GM19463 (cell line): ENCODE measurements around the gene TMEM117.

Experiments used
- ATAC-seq: cut with Tn5 transposase; IDR thresholded peaks from one replicate; pipeline ENCODE4 v1.9.1; 2021; ENCODE audit warnings: mild to moderate bottlenecking, moderate library complexity; ENCODE audit not compliant: unreplicated experiment

Gene TMEM117

GRCh38 chr12:43883748-43884147 lies 47.9 kb downstream of the TMEM117 start:
- no peak for ATAC-seq

GRCh38 chr12:43884683-43885410 lies 49.0 kb downstream of the TMEM117 start:
- no peak for ATAC-seq

DNA sequence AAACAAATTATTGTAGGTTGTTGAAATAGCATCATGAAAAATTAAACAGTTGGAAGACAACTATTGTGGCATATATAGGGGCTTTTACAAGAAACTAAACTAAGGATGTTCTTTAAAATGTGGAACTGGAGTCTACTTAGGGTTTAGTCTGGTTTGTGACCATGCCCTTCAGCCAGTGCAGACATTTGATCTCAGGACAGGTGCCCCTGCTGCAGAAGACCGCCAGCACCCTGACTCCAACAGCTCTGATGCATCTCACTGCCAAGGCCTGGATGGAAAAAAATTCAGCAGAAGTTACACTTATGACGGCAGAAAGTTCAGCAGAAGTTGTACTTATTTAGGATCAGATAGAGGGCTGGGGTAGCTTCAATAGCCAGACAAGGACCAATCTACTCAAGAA lies 51.5 kb downstream of the TMEM117 start:
- no peak for ATAC-seq

DNA sequence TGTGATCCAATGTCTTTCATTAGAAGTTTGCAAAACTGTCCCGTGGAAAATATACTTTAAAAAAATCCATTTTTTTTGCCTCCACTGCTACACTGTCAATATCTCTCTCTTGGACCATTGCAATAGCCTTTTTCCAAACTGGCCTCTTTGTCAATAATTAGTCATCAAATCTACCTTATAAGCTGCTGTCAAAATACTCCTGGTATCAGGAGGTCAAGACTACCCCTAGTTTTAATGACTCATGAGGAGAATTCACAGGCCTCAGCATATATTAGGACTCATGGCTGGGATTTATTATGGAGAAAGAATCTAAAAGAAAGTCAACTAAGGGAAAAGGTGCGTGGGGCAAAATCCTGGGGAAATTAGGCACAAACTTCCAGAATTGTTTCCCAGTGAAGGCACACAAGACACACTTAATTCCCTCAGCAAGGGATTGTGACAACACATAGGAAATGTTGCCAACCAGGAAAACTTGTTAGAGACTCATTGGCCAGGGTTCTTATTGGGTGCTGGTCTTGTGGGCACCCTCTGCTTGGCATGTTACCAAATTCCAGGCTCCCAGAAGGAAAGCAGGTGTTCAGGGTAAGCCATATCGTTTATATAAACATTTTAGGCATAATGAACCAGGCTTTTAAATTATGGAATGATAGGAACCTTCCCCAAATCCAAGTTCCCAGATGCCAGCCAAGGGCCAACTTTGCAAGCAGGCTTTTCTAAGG lies 56.1 kb downstream of the TMEM117 start:
- ATAC-seq, result no peak

DNA sequence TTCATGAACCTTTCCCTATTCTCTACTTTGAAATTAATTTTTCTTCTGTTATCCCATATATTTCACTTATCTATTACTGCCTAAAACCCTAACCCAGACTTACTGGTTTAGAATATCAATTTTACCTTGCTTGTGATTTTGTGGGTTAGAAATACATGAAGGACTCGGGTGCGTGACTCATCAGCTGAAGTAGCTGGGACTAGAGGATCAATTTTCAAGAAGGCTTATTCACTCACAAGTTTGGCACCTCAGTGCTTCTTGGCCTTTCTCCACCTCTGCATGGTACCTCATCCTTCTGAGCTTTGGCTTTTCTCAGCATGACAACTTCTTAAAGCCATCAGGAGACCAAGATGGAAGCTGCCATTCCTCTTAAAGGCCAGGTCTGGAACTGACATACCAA lies 57.8 kb downstream of the TMEM117 start:
- no peak for ATAC-seq

- no peak for ATAC-seq
These were observed 59.8 kb downstream of the TMEM117 start for GRCh38 chr12:43895580-43896206.

DNA sequence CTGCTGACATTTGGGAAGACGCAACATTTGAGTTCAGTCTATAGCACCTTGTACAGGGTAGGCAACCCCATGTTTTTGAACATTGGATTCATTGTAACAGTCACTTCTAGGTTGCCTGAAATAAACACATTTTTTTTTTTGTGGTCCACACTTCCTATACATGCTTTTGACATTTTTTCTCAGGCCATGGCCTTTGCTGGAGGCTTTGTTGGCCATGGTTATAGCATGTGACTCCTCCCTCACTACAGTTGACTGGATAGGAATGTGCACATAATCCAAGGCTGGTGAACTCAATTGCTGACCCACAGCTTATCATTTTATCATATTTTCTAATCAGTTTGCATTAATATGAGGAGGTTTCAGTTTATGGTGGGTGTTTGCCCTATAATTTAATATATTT lies 60.6 kb downstream of the TMEM117 start:
- ATAC-seq, result no peak

DNA sequence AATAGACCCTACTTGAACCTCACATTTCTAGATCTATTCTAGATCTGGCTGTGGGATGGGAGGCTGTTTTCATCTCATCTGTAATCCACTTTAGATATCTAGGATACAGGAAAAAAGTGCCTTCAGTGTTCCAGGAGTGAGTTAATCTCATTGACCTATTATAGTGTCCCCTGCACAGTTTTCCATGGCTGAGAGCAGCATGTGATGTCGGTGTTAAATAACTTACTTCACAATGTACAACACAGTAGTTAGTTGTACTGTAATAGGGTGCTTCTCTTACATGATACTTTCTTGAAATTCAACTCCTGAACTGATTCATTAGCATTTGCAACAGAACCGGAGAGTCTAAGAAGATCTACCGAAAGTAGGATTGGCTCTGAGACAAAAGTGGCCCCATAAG lies 62.6 kb downstream of the TMEM117 start:
- ATAC-seq, result no peak

DNA sequence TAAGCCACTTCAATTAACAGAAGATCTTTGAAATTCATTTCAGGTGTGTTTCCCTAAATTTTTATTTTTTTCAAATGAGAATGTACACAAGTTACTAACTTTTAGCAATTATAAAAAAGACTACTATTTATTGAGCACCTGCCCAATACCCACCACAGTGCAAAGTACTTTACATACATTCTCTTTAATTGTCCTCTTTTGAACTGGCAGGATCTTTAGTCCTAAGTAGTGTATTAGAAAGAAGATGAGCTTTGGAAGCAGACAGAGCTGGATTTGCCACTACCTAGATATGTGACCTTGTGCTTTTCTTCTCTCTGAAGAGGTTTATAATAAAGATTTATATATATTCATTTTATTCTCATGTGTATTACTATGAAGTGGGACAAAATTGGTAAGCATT lies 63.7 kb downstream of the TMEM117 start:
- ATAC-seq, result no peak

GRCh38 chr12:43903686-43904085 lies 67.8 kb downstream of the TMEM117 start:
- ATAC-seq, result no peak

DNA sequence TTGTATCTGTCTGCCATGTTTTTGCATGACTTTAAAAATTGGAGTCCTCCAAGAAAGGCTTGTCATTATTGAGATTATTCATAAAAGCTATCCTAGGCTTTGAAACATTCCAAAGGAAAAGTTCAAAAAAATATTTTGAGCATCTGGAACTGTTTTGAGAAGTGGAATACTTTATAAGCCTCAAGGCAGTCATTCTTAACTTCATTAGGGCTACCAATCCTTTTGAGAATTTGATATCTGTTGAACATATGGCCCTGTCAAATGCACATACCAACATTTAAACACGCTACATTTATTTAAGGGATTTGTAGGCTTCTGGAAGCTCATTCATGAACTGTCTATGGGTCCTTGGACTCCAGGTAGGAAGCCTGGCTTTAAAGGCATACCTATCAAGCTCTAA lies 77.0 kb downstream of the TMEM117 start:
- no peak for ATAC-seq

DNA sequence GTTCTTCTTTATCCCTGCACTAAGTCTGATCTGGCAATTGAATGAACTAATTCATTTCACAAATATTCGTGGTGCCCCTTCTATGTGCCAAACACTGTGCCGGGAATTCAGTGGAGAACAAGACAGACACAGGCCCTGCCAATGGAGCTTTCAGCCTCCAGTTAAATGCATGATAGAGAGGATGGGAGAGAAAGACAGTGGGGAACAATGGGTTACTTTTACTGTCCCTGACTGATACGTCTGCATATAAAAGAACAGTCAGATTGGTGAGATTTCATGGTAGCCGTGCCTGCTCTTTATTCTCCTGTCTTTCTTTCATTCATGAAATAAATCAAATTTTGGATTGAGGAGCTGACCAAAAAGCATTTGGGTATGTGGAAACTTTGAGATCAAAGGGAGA lies 78.5 kb downstream of the TMEM117 start:
- no peak for ATAC-seq

DNA sequence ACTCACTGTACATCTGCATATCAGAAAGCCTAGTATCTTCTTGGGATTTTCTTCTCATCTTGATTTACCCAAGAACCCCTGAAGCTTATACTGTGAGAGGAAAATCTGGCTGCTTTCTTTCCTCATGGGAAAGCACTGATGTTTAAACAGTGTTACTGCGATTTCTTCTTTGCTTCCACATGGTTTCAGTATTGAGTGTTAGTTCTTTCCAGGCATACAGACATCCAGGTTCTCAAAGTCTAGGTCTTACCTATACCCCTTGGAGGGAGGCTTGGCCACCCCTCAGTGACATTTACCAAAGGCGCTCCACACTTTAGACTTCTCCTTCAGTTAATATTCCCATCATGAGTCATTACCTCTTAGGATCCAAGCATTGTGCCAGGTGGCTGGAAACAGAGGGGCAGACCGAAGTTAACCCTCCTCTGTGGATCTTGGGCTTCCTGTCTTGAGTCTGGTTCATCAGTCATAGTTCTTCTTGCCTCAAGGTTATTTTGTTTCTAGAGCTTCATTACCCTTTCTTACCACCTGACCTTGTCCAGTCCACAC lies 79.1 kb downstream of the TMEM117 start:
- ATAC-seq, result no peak

DNA sequence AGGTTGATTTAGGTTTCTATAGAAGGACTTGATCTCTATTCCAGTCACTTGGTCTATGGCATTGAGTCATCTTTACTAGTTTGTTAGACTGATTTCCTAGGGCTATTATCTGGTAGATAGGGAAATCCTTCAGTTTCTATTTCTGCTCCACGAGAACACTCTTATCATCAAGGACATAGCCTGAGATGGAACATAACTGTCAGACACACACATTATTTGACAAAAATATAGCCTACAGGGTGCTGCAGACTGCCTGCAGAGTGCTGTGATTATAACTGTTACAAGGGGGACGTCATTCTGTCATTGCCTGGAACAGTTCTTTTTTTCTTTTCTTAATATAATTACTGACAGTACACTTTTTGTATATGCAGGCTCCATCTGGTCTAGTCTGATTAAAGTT lies 82.0 kb downstream of the TMEM117 start:
- no peak for ATAC-seq

DNA sequence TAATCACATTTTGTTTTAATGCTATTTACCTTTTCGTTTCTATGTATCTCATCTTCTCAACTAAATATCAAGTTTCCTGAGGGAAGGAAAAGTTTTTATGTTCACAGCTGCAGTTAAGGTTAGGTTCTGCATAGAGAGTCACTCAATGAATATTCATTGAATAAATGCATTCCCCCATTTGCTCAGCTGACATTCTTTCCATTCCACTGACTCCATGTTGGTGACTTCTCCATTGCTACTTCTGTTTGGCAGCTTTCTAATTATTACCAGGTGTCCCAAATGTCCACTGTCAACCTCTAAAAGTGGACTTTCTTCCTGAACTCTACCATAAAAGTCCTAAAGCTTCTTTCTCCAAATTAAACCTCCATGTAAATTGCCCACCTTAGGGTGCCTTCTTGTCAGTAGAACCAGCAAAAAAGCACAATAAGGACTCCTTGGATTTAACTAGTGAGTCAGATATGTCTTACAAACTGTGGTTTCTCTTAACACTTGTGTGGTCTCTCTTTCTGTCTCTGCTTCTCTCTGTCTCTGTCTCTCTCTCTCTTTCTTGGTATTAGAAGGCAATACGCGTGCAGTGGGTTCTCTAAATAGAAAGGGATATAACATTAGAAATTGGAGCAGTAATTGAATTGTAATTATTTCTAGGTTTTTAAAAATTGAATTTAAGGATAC lies 85.9 kb downstream of the TMEM117 start:
- no peak for ATAC-seq

DNA sequence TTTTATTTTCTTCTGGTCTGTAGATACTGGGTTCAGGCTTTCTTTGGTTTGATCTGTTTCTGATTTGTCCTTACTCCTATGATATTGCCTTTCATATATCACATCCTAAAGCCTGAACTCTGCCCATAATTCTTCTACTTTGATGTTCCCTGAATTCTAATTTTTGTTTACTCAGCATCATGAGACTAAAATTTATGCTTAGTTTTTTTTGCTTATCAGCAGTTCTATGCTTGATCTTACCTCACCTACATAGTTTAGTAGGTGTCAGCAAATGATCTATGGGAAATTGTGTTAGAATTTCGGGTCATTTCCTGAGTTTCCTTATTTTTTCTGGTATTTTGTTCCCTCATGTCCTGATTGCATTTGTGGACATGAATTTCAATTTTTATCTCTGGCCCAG lies 94.2 kb downstream of the TMEM117 start:
- no peak for ATAC-seq

DNA sequence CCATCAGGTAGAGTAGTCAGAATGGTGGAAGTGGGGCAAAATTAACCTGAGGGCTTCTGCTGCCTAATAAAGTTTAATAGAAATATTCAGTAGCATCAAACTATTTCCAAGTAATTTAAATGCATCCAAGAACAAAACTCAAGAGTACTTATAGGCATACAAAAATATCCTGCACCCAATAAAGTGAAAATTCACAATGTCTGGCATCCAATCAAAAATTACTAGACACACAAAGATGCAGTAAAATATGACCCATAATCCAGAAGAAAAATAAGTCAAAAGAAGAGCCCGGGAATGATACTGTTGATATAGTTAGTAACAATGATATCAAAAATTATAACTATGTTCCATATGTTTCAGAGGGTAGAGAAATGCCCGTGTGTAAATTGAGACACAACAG lies 95.3 kb downstream of the TMEM117 start:
- no peak for ATAC-seq

DNA sequence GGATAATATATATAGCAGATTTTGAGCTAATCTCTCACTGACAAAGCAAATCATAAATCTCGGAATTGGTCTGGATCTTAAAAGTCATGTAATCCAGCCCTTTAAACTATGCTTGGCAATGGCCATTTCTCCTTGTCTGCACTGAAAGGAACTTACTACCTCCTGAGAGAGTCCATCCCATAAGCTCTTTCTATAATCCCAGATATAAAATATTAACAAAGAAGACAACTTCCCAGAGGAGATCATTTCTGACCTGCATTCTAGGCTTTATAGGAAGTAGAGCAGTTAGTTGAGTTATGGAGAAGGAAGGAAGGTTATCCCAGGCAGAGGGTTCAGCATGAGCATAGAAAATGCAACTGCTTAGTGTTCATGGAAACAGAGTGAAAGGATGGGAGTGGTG lies 99.7 kb downstream of the TMEM117 start:
- no peak for ATAC-seq

- ATAC-seq, result peak; percentile 58
These were observed 102.1 kb downstream of the TMEM117 start for GRCh38 chr12:43937947-43938346.

DNA sequence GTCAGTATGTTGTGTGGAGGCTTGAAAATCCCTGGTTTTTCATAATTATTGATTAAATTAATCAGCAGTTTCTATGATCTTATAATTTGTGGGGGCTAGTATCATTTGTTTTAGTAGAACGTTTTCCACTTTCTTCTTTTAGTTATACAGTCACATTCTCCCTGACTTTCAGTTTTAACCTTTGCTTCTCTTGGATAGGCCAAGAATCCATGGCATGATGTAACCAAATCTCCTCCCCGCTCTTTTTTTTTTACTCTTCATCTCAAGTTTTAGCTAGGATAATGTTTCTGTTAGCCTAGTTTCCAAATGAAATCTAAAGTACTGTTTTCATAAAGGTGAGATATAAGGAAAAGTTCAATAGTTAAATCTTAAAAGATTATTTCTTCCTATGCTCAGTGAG lies 106.5 kb downstream of the TMEM117 start:
- ATAC-seq, result no peak

- no peak for ATAC-seq
These were observed 110.1 kb downstream of the TMEM117 start for GRCh38 chr12:43945983-43946382.
